SK-N-SH treated with all-trans-retinoic acid at 6 μM for 48 hours (cell line): ENCODE measurements around the gene IKZF1.

Experiments
- ARNTL ChIP-seq: fragments of 450-650 bp; formaldehyde crosslinking; IDR thresholded peaks from 2 replicates; pipeline ENCODE4 v1.5.0; 2020; ENCODE audit warnings: low read depth, mild to moderate bottlenecking, moderate library complexity, borderline replicate concordance
- CSDC2 ChIP-seq: fragments of 250-450 bp; sonication (Bioruptor Pico); IDR thresholded peaks from 2 replicates; pipeline ENCODE4 v1.5.0; 2020; ENCODE audit warnings: mild to moderate bottlenecking, moderate library complexity
- OSR1 ChIP-seq: fragments of 250-450 bp; sonication (Bioruptor Pico); IDR thresholded peaks from 2 replicates; pipeline ENCODE4 v1.8.0; 2022; ENCODE audit warnings: moderate library complexity, mild to moderate bottlenecking, inconsistent platforms
- PPARA ChIP-seq: fragments of 250-450 bp; sonication (Bioruptor Pico); IDR thresholded peaks from 2 replicates; pipeline ENCODE4 v1.5.0; 2020; ENCODE audit warnings: mild to moderate bottlenecking, borderline replicate concordance
- TCF4 ChIP-seq: fragments of 250-450 bp; sonication (Bioruptor Pico); IDR thresholded peaks from 2 replicates; pipeline ENCODE4 v1.8.0; 2021; ENCODE audit warnings: mild to moderate bottlenecking, moderate library complexity, borderline replicate concordance
- ZFP3 ChIP-seq: fragments of 250-450 bp; sonication (Bioruptor Pico); IDR thresholded peaks from 2 replicates; pipeline ENCODE4 v1.5.0; 2020; ENCODE audit warnings: mild to moderate bottlenecking, moderate library complexity
- ZNF8 ChIP-seq: fragments of 450-650 bp; formaldehyde crosslinking; IDR thresholded peaks from 2 replicates; pipeline ENCODE4 v1.5.0; 2020; ENCODE audit warnings: mild to moderate bottlenecking, moderate library complexity

GRCh38 chr7:50314836-50315592 is 10.5 kb downstream of the IKZF1 start:
- TF ChIP-seq CSDC2 (no peak), ARNTL (CRISPR knock-in tag) (no peak), ZFP3 (CRISPR knock-in tag) (no peak), TCF4 (no peak), PPARA (no peak), ZNF8 (CRISPR knock-in tag) (no peak), OSR1 (CRISPR knock-in tag) (no peak)
